ENCODE data around the gene RC3H1. TPM values are rescaled to one million over a fixed set of nuclear protein-coding genes. Genes with fewer than 3 reads are reported as not detected.

Gene RC3H1
- polyA plus RNA-seq, 2 of the 4 experiments (the other 2 are of a cell fraction): 4.0 to 12.7 TPM

GRCh38 chr1:173894189-173894588, 128.0 kb downstream of the RC3H1 start:
- ChIA-PET POLR2A (no interaction called here), CTCF (no interaction called here)
- Histone ChIP-seq H3K9me3 (no peaks in the 10 kb centered on the region), H3K4me3 (no peak overlapping the region), H3K4me1 (no peaks in the 10 kb centered on the region), H3K27ac (no peak overlapping the region), H3K4me2 (no peak overlapping the region)
- no peak for FAIRE-seq
- no peak for DNase-seq (ENCODE audit: low read depth in 1 of 2, low spot score in 1 of 2)
- no peak for ATAC-seq
- WGBS (ENCODE audit: missing lambda C conversion rate): 82% methylated on average over 3 of the region's 3 CpGs
- TF ChIP-seq ZNF302 (CRISPR knock-in tag; IDR thresholded peaks at IDR 0.05) (no peak), REST (IDR thresholded peaks at IDR 0.05) (no peak), KDM5A (IDR thresholded peaks at IDR 0.05) (no peak), TFCP2L1 (CRISPR knock-in tag; IDR thresholded peaks at IDR 0.05) (no peak), FOSB (CRISPR knock-in tag; IDR thresholded peaks at IDR 0.05) (no peak), CHD4 (IDR thresholded peaks at IDR 0.05; ENCODE audit: borderline replicate concordance) (no peak), POLR2A (IDR thresholded peaks at IDR 0.05; ENCODE audit: low read length) (no peak), ZSCAN20 (CRISPR knock-in tag; IDR thresholded peaks at IDR 0.05) (no peak), HOXB5 (CRISPR knock-in tag; IDR thresholded peaks at IDR 0.05) (no peak), POLR2AphosphoS2 (conservative IDR thresholded peaks at IDR 0.05; ENCODE audit: low read length) (no peak), PHF8 (IDR thresholded peaks at IDR 0.05; ENCODE audit: borderline replicate concordance, low read depth) (no peak), CTCF (IDR thresholded peaks at IDR 0.05) (no peak), RCOR1 (IDR thresholded peaks at IDR 0.05; ENCODE audit: low read depth, low read length) (no peak), HDAC2 (IDR thresholded peaks at IDR 0.05) (no peak), CHD2 (IDR thresholded peaks at IDR 0.05; ENCODE audit: low read length, partially characterized antibody) (no peak), JUNB (IDR thresholded peaks at IDR 0.05) (no peak), E2F6 (IDR thresholded peaks at IDR 0.05; ENCODE audit: borderline replicate concordance, low read depth) (no peak)

GRCh38 chr1:173893611-173894010, 128.5 kb downstream of the RC3H1 start:
- FAIRE-seq: no peak
- whole genome bisulfite sequencing (ENCODE audit: missing lambda C conversion rate): 70% methylated on average over 1 of the region's 1 CpG
- ChIA-PET CTCF (no interaction called here), POLR2A (no interaction called here)
- ATAC-seq: no peak
- Histone ChIP-seq H3K4me3 (no peak overlapping the region), H3K4me1 (no peaks in the 10 kb centered on the region), H3K4me2 (no peak overlapping the region), H3K27ac (no peak overlapping the region), H3K9me3 (no peaks in the 10 kb centered on the region)
- no peak for DNase-seq (ENCODE audit: low read depth in 1 of 2, low spot score in 1 of 2)
- no peak for TF ChIP-seq EHF (CRISPR knock-in tag; IDR thresholded peaks at IDR 0.05)
- TF ChIP-seq MAFK (IDR thresholded peaks at IDR 0.05; ENCODE audit: partially characterized antibody): no peak
- no peak for TF ChIP-seq CHD4 (IDR thresholded peaks at IDR 0.05; ENCODE audit: borderline replicate concordance)
- no peak for TF ChIP-seq ZFP36 (IDR thresholded peaks at IDR 0.05; ENCODE audit: borderline replicate concordance, partially characterized antibody)
- no peak for TF ChIP-seq E2F6 (IDR thresholded peaks at IDR 0.05; ENCODE audit: borderline replicate concordance, low read depth)
- TF ChIP-seq CTCF (IDR thresholded peaks at IDR 0.05): no peak
- no peak for TF ChIP-seq PBX3 (IDR thresholded peaks at IDR 0.05)
- no peak for TF ChIP-seq CHD2 (IDR thresholded peaks at IDR 0.05; ENCODE audit: low read length, partially characterized antibody)
- no peak for TF ChIP-seq ELK1 (IDR thresholded peaks at IDR 0.05; ENCODE audit: low read depth, low read length)
- no peak for TF ChIP-seq REST (IDR thresholded peaks at IDR 0.05)
